ENCODE measurements around the gene TMEM72. TPM values are rescaled to one million over a fixed set of nuclear protein-coding genes. Genes with fewer than 3 reads are reported as not detected.

TMEM72 gene
- polyA plus RNA-seq, 2 of the 4 experiments (the other 2 are of a cell fraction), result not detected

- Histone ChIP-seq H3K4me2 (no peak overlapping the region), H3K4me3 (no peak overlapping the region), H3K4me1 (peaks cover 6% of the 10 kb centered on the region; the same call in 2 of the 3 replicates), H3K9me3 (no peaks in the 10 kb centered on the region), H3K27ac (no peak overlapping the region)
- TF ChIP-seq TP53 (CRISPR knock-in tag; IDR thresholded peaks at IDR 0.05) (no peak), JUN (IDR thresholded peaks at IDR 0.05) (no peak)
- ChIA-PET POLR2A (no interaction called here), CTCF (interaction anchor here (0.6 kb wide), 1 partner anchor 1230 kb away, joined by 3 read pairs; no protein-coding TSS in a partner anchor)
- ATAC-seq (no peak), FAIRE-seq (no peak), DNase-seq (ENCODE audit: low read depth in 1 of 2, low spot score in 1 of 2) (no peak)
- 55% methylated on average over 6 of the region's 6 CpGs for WGBS (ENCODE audit: missing lambda C conversion rate)
Measured at GRCh38 chr10:44870031-44870430, 41.1 kb upstream of the TMEM72 start.

GRCh38 chr10:44873160-44873559, 38.0 kb upstream of the TMEM72 start:
- Histone ChIP-seq H3K27ac (no peak overlapping the region), H3K9me3 (no peaks in the 10 kb centered on the region), H3K4me3 (no peak overlapping the region), H3K4me1 (no peaks in the 10 kb centered on the region), H3K4me2 (no peak overlapping the region)
- ATAC-seq (no peak), DNase-seq (ENCODE audit: low read depth in 1 of 2, low spot score in 1 of 2) (no peak), FAIRE-seq (no peak)
- CTCF ChIA-PET, result interaction anchor here (0.9 to 1.2 kb wide), 2 partner anchors 9 to 12 kb away, joined by 3 read pairs; no protein-coding TSS in a partner anchor
- TF ChIP-seq RCOR1 (IDR thresholded peaks at IDR 0.05; ENCODE audit: low read depth, low read length) (no peak), REST (IDR thresholded peaks at IDR 0.05) (no peak), MAZ (IDR thresholded peaks at IDR 0.05; ENCODE audit: borderline replicate concordance, low read depth, low read length) (no peak), CTCF (IDR thresholded peaks at IDR 0.05) (no peak), ESRRA (IDR thresholded peaks at IDR 0.05; ENCODE audit: borderline replicate concordance, low read length) (no peak), MAFK (IDR thresholded peaks at IDR 0.05; ENCODE audit: partially characterized antibody) (no peak), ATOH8 (CRISPR knock-in tag; IDR thresholded peaks at IDR 0.05; ENCODE audit: low read depth) (no peak), HDAC2 (IDR thresholded peaks at IDR 0.05) (no peak), KDM5A (IDR thresholded peaks at IDR 0.05) (no peak), RNF2 (IDR thresholded peaks at IDR 0.05; ENCODE audit: borderline replicate concordance, low read depth) (no peak), TP53 (CRISPR knock-in tag; IDR thresholded peaks at IDR 0.05) (no peak), BCL3 (IDR thresholded peaks at IDR 0.05) (no peak), EHF (CRISPR knock-in tag; IDR thresholded peaks at IDR 0.05) (no peak), HEYL (CRISPR knock-in tag; IDR thresholded peaks at IDR 0.05) (no peak), SREBF2 (IDR thresholded peaks at IDR 0.05) (no peak), CBX2 (IDR thresholded peaks at IDR 0.05; ENCODE audit: borderline replicate concordance, low read depth) (no peak), FOSL2 (IDR thresholded peaks at IDR 0.05) (no peak), FOSL2 (CRISPR knock-in tag; IDR thresholded peaks at IDR 0.05) (no peak)
- POLR2A ChIA-PET, result no interaction called here
- WGBS (ENCODE audit: missing lambda C conversion rate), result 45% methylated on average over 6 of the region's 6 CpGs
